Sigmoid colon (tissue), 7 donors: Measurements from ENCODE around the gene DENND6B. TPM values are rescaled to one million over a fixed set of nuclear protein-coding genes. Genes with fewer than 3 reads are reported as not detected.

Experiments
- DNase-seq: peaks from one replicate; pipeline ENCODE4 v3.0.0-alpha.2; 2019
- H3K27ac ChIP-seq, 4 donors: fragments of 200-600 bp; sonication (generic); one replicate each; pipeline ENCODE4 v1.5.1; 2016 to 2019; ENCODE audit warnings: mild to moderate bottlenecking in 1 of 4
- H3K27me3 ChIP-seq, 3 donors: fragments of 200-600 bp; sonication (generic); one replicate each; pipeline ENCODE4 v1.5.1; 2019; ENCODE audit warnings: mild to moderate bottlenecking in 1 of 3
- H3K36me3 ChIP-seq, 4 donors: fragments of 200-600 bp; sonication (generic); one replicate each; pipeline ENCODE4 v1.5.1; 2016 to 2019
- H3K4me1 ChIP-seq, 4 donors: fragments of 200-600 bp; sonication (generic); one replicate each; pipeline ENCODE4 v1.5.1; 2017 to 2019
- H3K4me3 ChIP-seq, 4 donors: fragments of 200-600 bp; sonication (generic); one replicate each; pipeline ENCODE4 v1.5.1; 2017 to 2019; ENCODE audit warnings: mild to moderate bottlenecking in 2 of 4, moderate library complexity in 1 of 4
- H3K9me3 ChIP-seq, 4 donors: fragments of 200-600 bp in 3 of 4; sonication (generic) in 3 of 4; one replicate each; pipeline versions ENCODE4 v1.5.1 to v1.6.1; 2013 to 2019
- EP300 ChIP-seq, 4 donors: sonication (generic); formaldehyde crosslinking; IDR thresholded peaks; one replicate each; pipeline ENCODE4 v1.6.1; 2017; ENCODE audit warnings: antibody characterized with exemption in 4 of 4
- POLR2A ChIP-seq, 2 donors: fragments of 450-650 bp; IDR thresholded peaks; one replicate each; pipeline ENCODE4 v1.6.1; 2016; ENCODE audit warnings: antibody characterized with exemption in 2 of 2, mild to moderate bottlenecking in 2 of 2, moderate library complexity in 2 of 2
- POLR2AphosphoS5 ChIP-seq, 4 donors: sonication (generic); formaldehyde crosslinking; IDR thresholded peaks; one replicate each; pipeline ENCODE4 v1.6.1; 2017; ENCODE audit warnings: antibody characterized with exemption in 4 of 4
- WGBS, 2 donors: extraction: QIAGEN DNeasy Blood & Tissue Kit; methylation state at CpG; one replicate each; pipeline ENCODE4 v1.1.7; 2013; 5-methylcytosine and 5-hydroxymethylcytosine counted together
- intact Hi-C: fragments of 100-400 bp; cut with DNase I; formaldehyde crosslinking; loops from one replicate; pipeline ENCODE4 v1.15.1; 2023
- polyA plus RNA-seq, 3 donors: library from polyadenylated mRNA; stranded (reverse); fragments of 200-250 nt; gene quantifications; one replicate each; pipeline ENCODE4 v1.2.3, GENCODE V29; 2013
- total RNA-seq, 4 donors: library from RNA; depleted of rRNA; stranded (reverse); fragments of >200 nt; gene quantifications; one replicate each; pipeline ENCODE4 v1.1.0, GENCODE V29; 2016
- TF ChIP-seq, protein P1 (sequence below), 4 experiments: fragments of 450-650 bp in 3 of 4; fragments of 200-600 bp in 1 of 4; IDR thresholded peaks; one replicate each; pipeline ENCODE4 v1.5.1; 2016 to 2019; ENCODE audit warnings: antibody characterized with exemption in 4 of 4, mild to moderate bottlenecking in 3 of 4, moderate library complexity in 2 of 4
- donor health status: healthy with polysubstance abuse.
- donor health status: Bipolar disorder and iron deficiency.
- donor health status: healthy.

Gene DENND6B
- total and polyA plus RNA-seq, 7 donors: 0.69 to 7.2 (median 2.3) TPM

DNA sequence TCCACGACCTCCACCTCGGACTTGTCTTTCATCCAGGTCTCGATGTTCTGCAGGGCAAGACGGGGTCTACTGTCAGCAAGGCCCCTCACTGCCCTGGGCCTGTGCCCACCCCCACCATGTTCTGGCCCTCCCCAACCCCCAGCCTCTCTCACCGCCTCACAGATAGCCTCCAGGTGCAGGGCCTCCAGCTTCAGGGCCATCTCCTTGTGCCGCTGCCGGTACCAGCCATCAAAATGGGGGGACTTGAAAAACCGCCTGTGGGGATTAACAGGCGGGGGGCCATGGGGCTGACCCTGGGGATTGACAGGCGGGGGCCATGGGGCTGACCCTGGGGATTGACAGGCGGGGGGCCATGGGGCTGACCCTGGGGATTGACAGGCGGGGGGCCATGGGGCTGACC is 14.4 kb downstream of the DENND6B start:
- 95 to 96% methylated on average over 12 of the region's 12 CpGs for WGBS, 2 donors

DNA sequence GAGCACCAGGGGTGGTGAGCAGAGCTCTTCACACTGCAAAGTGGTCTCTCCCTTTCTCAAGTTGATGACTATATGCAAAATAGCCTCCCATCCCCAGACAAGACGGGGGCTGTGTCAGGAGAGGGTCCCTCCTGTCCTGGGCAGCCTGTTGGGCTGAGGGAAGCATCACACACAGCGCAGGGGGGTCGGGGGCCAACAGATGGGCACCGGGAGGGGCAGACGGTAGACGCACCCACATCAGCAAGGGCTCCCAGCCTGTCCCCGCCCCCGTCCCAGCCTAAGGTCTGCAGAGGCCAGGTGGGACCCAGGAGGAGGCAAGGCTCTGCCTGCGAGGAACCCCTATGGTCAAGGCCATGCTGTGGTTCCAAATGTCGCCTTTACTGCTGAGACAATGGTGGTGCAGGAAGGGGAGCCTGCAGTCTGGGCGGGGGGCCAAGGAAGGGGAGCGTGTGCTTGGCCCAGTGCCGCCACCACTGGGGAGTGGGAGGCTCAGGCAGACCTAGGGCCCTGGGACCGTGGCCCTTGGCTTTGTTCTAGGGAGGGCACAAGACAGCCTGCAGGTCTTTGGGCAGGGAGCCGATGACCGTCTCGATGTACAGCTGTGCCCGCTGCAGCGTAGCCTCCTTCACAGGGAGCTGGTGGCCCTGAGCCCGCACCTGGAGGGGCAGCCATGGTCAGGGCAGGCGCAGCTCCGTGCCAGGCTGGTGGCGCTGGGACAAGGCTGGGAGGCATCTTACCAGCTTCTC is 15.0 kb downstream of the DENND6B start:
- WGBS, 2 donors: 88 to 92% methylated on average over 23 of the region's 23 CpGs
- intact Hi-C loops: no loop called here
- DNase-seq: peak; percentile 59
- Histone ChIP-seq H3K9me3 (no peaks in the 10 kb centered on the region), H3K27me3 (no peaks in the 10 kb centered on the region), H3K4me1 (peaks cover 0 to 24% (median 17%) of the 10 kb centered on the region in 4 donors), H3K4me3 (no peak overlapping the region), H3K36me3 (no peaks in the 10 kb centered on the region), H3K27ac (no peak overlapping the region)
- TF ChIP-seq EP300 (IDR thresholded peaks at IDR 0.05) (no peak), POLR2A (IDR thresholded peaks at IDR 0.05) (no peak), POLR2AphosphoS5 (IDR thresholded peaks at IDR 0.05) (no peak)
- TF ChIP-seq, protein P1, sequence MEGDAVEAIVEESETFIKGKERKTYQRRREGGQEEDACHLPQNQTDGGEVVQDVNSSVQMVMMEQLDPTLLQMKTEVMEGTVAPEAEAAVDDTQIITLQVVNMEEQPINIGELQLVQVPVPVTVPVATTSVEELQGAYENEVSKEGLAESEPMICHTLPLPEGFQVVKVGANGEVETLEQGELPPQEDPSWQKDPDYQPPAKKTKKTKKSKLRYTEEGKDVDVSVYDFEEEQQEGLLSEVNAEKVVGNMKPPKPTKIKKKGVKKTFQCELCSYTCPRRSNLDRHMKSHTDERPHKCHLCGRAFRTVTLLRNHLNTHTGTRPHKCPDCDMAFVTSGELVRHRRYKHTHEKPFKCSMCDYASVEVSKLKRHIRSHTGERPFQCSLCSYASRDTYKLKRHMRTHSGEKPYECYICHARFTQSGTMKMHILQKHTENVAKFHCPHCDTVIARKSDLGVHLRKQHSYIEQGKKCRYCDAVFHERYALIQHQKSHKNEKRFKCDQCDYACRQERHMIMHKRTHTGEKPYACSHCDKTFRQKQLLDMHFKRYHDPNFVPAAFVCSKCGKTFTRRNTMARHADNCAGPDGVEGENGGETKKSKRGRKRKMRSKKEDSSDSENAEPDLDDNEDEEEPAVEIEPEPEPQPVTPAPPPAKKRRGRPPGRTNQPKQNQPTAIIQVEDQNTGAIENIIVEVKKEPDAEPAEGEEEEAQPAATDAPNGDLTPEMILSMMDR (IDR thresholded peaks at IDR 0.05): no peak

More for the DNA sequence above, 14.4 kb downstream of the DENND6B start:
- DNase-seq: no peak
- H3K9me3 ChIP-seq: no peaks in the 10 kb centered on the region
- peaks cover 0 to 22% (median 17%) of the 10 kb centered on the region in 4 donors for H3K4me1 ChIP-seq
- intact Hi-C loops: no loop called here
- no peak overlapping the region for H3K4me3 ChIP-seq
- no peaks in the 10 kb centered on the region for H3K36me3 ChIP-seq
- H3K27me3 ChIP-seq: no peaks in the 10 kb centered on the region
- TF ChIP-seq POLR2AphosphoS5 (IDR thresholded peaks at IDR 0.05) (no peak), POLR2A (IDR thresholded peaks at IDR 0.05) (no peak), EP300 (IDR thresholded peaks at IDR 0.05) (no peak)
- TF ChIP-seq, protein P1 (IDR thresholded peaks at IDR 0.05): no peak
- no peak overlapping the region for H3K27ac ChIP-seq

DNA sequence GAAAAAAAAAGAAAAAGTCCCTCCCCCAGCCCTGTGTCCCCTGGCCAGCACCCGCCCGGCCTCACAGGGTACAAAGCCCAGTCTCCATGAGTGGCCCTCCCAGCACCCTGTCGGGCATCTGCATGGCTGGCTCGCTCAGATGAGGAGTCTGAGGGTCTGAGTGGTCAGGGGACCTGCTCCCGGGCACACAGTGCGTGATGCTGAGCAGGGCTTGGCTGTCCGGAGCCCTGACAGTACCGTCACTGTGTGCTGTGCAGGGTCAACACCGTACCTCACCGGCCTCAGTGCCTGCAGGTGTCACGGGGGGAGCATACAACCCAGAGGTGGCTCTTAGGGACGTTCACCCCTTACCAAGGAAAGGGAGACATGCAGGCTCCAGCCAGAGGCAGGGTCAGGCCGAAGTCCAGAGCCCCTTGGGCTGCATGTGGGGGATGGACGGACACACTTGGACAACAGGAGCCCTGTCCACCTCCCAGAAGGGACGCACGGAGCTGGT is 15.8 kb downstream of the DENND6B start:
- no peaks in the 10 kb centered on the region for H3K36me3 ChIP-seq
- TF ChIP-seq POLR2AphosphoS5 (IDR thresholded peaks at IDR 0.05): no peak
- TF ChIP-seq POLR2A (IDR thresholded peaks at IDR 0.05): no peak
- TF ChIP-seq EP300 (IDR thresholded peaks at IDR 0.05): no peak
- TF ChIP-seq, protein P1 (IDR thresholded peaks at IDR 0.05): no peak
- no peak overlapping the region for H3K27ac ChIP-seq
- peaks cover 0 to 30% (median 19%) of the 10 kb centered on the region in 4 donors for H3K4me1 ChIP-seq
- intact Hi-C loops: no loop called here
- no peak for DNase-seq
- no peaks in the 10 kb centered on the region for H3K27me3 ChIP-seq
- no peak overlapping the region for H3K4me3 ChIP-seq
- H3K9me3 ChIP-seq: no peaks in the 10 kb centered on the region
- 93 to 94% methylated on average over 16 of the region's 16 CpGs for WGBS, 2 donors

DNA sequence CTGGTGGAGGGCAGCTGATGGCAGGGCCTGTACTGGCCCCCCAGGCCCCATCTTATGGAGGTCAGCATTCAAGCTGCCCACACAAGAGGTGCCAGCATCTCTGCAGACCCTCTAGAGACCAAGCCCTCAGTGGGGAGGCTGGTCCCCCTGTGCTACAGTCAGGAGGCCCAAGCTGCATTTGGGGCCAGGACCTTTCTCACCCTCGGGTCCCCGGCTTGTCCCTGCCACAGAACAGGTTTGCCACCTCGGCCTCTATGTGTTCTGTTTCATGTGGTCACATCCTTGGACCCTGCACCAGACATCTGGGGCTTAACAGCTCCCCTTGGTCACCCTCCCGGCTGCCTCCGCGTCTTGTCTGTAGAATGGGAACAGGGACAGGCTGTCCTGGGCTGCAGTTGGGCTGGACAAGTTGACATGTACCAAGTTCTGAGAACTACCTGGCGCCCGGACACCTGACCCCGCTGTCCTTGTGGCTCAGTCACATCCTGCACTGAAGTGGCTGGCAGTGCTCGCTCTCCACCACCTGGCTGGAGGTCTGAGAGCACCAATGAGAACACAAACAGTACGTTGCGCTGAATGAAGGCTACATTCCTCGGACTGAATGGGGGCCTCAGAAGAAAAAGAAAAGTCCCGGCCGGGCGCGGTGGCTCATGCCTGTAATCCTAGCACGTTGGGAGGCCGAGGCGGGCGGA is 16.6 kb downstream of the DENND6B start:
- TF ChIP-seq, protein P1 (IDR thresholded peaks at IDR 0.05): no peak
- TF ChIP-seq POLR2AphosphoS5 (IDR thresholded peaks at IDR 0.05) (no peak), EP300 (IDR thresholded peaks at IDR 0.05) (no peak)
- peak overlapping the region in 1 of 4 donors; percentile 91 for H3K27ac ChIP-seq
- intact Hi-C loops: no loop called here
- H3K36me3 ChIP-seq: no peaks in the 10 kb centered on the region
- H3K27me3 ChIP-seq: no peaks in the 10 kb centered on the region
- 90 to 91% methylated on average over 21 of the region's 21 CpGs for WGBS, 2 donors
- H3K9me3 ChIP-seq: no peaks in the 10 kb centered on the region
- peaks cover 0 to 38% (median 27%) of the 10 kb centered on the region in 4 donors for H3K4me1 ChIP-seq
- DNase-seq: no peak
- no peak overlapping the region for H3K4me3 ChIP-seq
